GM23338 (cell line): ENCODE data around the gene FAXC.

Source experiments
- EZH2 ChIP-seq: fragments of 200-600 bp; sonication (generic); IDR thresholded peaks from one replicate; pipeline ENCODE4 v1.8.0; 2017; ENCODE audit warnings: antibody characterized with exemption, mild to moderate bottlenecking, low read depth; ENCODE audit not compliant: unreplicated experiment
- POLR2AphosphoS5 ChIP-seq: IDR thresholded peaks from 2 replicates; pipeline ENCODE4 v1.6.1; 2016; ENCODE audit warnings: antibody characterized with exemption, low read depth
- TF ChIP-seq, protein P1 (sequence below), 2 experiments: fragments of 200-600 bp in 1 of 2; sonication (generic) in 1 of 2; conservative IDR thresholded peaks; 2 replicates each; pipeline versions ENCODE4 v1.5.1 to v1.6.1; 2016 to 2017; ENCODE audit warnings: antibody characterized with exemption in 2 of 2, low read depth in 2 of 2, mild to moderate bottlenecking in 2 of 2, moderate library complexity in 1 of 2
- TF ChIP-seq, protein P2 (sequence below): IDR thresholded peaks from one replicate; pipeline ENCODE4 v1.6.1; 2018; ENCODE audit warnings: antibody characterized with exemption; ENCODE audit not compliant: unreplicated experiment

DNA sequence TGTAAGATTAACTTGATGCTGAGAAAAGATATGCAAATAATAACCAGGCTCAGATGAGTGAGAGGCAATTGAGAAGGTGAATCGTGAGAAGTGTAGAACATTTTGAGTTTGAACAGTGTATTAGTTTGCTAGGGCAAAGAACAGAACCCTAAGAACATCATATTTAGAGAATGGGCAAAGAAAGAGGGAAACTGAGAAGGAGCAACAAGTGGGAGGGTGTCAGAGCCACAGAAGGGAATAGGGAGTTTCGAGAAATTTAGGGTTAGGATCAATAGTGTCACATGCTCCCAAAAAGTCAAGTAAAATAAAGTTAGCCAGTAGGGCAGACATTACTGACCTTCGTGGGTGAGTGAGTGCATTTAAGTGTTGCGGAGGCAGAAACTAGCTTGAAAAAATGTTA is 5.5 kb upstream of the FAXC start:
- TF ChIP-seq, protein P1, sequence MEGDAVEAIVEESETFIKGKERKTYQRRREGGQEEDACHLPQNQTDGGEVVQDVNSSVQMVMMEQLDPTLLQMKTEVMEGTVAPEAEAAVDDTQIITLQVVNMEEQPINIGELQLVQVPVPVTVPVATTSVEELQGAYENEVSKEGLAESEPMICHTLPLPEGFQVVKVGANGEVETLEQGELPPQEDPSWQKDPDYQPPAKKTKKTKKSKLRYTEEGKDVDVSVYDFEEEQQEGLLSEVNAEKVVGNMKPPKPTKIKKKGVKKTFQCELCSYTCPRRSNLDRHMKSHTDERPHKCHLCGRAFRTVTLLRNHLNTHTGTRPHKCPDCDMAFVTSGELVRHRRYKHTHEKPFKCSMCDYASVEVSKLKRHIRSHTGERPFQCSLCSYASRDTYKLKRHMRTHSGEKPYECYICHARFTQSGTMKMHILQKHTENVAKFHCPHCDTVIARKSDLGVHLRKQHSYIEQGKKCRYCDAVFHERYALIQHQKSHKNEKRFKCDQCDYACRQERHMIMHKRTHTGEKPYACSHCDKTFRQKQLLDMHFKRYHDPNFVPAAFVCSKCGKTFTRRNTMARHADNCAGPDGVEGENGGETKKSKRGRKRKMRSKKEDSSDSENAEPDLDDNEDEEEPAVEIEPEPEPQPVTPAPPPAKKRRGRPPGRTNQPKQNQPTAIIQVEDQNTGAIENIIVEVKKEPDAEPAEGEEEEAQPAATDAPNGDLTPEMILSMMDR (conservative IDR thresholded peaks at IDR 0.05; ENCODE audit: low read depth in 2 of 2), result no peak
- TF ChIP-seq, protein P2, sequence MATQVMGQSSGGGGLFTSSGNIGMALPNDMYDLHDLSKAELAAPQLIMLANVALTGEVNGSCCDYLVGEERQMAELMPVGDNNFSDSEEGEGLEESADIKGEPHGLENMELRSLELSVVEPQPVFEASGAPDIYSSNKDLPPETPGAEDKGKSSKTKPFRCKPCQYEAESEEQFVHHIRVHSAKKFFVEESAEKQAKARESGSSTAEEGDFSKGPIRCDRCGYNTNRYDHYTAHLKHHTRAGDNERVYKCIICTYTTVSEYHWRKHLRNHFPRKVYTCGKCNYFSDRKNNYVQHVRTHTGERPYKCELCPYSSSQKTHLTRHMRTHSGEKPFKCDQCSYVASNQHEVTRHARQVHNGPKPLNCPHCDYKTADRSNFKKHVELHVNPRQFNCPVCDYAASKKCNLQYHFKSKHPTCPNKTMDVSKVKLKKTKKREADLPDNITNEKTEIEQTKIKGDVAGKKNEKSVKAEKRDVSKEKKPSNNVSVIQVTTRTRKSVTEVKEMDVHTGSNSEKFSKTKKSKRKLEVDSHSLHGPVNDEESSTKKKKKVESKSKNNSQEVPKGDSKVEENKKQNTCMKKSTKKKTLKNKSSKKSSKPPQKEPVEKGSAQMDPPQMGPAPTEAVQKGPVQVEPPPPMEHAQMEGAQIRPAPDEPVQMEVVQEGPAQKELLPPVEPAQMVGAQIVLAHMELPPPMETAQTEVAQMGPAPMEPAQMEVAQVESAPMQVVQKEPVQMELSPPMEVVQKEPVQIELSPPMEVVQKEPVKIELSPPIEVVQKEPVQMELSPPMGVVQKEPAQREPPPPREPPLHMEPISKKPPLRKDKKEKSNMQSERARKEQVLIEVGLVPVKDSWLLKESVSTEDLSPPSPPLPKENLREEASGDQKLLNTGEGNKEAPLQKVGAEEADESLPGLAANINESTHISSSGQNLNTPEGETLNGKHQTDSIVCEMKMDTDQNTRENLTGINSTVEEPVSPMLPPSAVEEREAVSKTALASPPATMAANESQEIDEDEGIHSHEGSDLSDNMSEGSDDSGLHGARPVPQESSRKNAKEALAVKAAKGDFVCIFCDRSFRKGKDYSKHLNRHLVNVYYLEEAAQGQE, result no peak
- TF ChIP-seq EZH2, result no peak
- no peak for TF ChIP-seq POLR2AphosphoS5
